Right lobe of liver (tissue), 6 donors: ENCODE results near the gene PLN. TPM values are rescaled to one million over a fixed set of nuclear protein-coding genes. Genes with fewer than 3 reads are reported as not detected.
A peak's percentile ranks its signal among the peaks of the same experiment; 100 is the strongest.

Experiments used
- ATAC-seq, 4 donors: fragments of 200-7000 bp; cut with Tn5 transposase; one replicate each; pipeline ENCODE4 v1.9.1; 2020; ENCODE audit warnings: mild to moderate bottlenecking in 4 of 4, moderate library complexity in 4 of 4
- DNase-seq, 3 donors: peaks; one replicate each; pipeline ENCODE4 v3.0.0-alpha.2; 2020
- H3K27ac ChIP-seq, 3 donors: fragments of 200-600 bp; one replicate each; pipeline ENCODE4 v1.8.0; 2022
- H3K27me3 ChIP-seq, 2 donors: fragments of 200-600 bp; one replicate each; pipeline ENCODE4 v1.8.0; 2022
- H3K36me3 ChIP-seq, 4 donors: fragments of 200-600 bp; sonication (generic) in 1 of 4; one replicate each; pipeline versions ENCODE4 v1.5.1 to v1.8.0; 2017 to 2022; ENCODE audit warnings: control low read depth in 1 of 4
- H3K4me1 ChIP-seq, 4 donors: fragments of 200-600 bp; sonication (generic) in 1 of 4; one replicate each; pipeline versions ENCODE4 v1.5.1 to v1.8.0; 2017 to 2022; ENCODE audit warnings: control low read depth in 1 of 4
- H3K4me3 ChIP-seq, 3 donors: fragments of 200-600 bp; one replicate each; pipeline ENCODE4 v1.8.0; 2022
- H3K9me3 ChIP-seq, 4 donors: fragments of 200-600 bp; sonication (generic) in 1 of 4; one replicate each; pipeline versions ENCODE4 v1.5.1 to v1.8.0; 2017 to 2022; ENCODE audit warnings: control low read depth in 1 of 4
- POLR2A ChIP-seq: fragments of 450-650 bp; IDR thresholded peaks from one replicate; pipeline ENCODE4 v1.6.1; 2017; ENCODE audit warnings: antibody characterized with exemption, mild to moderate bottlenecking
- WGBS: methylation state at CpG from one replicate; pipeline ENCODE4 v1.1.6; 2018; ENCODE audit warnings: low coverage, low lambda C conversion rate; ENCODE audit not compliant: insufficient coverage; ENCODE audit errors: missing lambda C conversion rate; 5-methylcytosine and 5-hydroxymethylcytosine counted together
- intact Hi-C, 2 donors: fragments of 100-400 bp; cut with DNase I; formaldehyde crosslinking; loops; one replicate each; pipeline versions ENCODE4 v1.11.2 to v1.14.1; 2022
- total RNA-seq, 6 experiments: library from RNA; depleted of rRNA in 2 of 6; stranded (reverse); fragments of >200 nt in 2 of 6; fragmentation: NEBNext Ultra II Directional in 3 of 6; extraction: Animal tissue kit (Norgen Biotek cat#: 25700) in 3 of 6; gene quantifications; one replicate each; pipeline versions ENCODE4 v1.1.0 to v1.2.4, GENCODE V29; 2016 to 2023
- TF ChIP-seq, protein P1 (sequence below), 4 donors: fragments of 200-600 bp in 3 of 4; fragments of 450-650 bp in 1 of 4; IDR thresholded peaks; one replicate each; pipeline versions ENCODE4 v1.5.1 to v1.8.0; 2016 to 2022; ENCODE audit warnings: antibody characterized with exemption in 4 of 4, mild to moderate bottlenecking in 2 of 4
- donor health status: DM: no; HTN: yes; CAD: no.
- donor health status: DM: no; HTN: no; CAD: no.
- donor health status: DM: no; HTN: no; CAD: no.
- donor health status: DM: no; HTN: yes; CAD: no.
- donor health status: DM: no; HTN: yes; CAD: no.

The PLN gene
- total RNA-seq, 6 experiments from 2014 or later, result 0.12 to 0.25 (median 0.20) TPM; not detected in 2

- intact Hi-C loops, result no loop called here
These were observed 41.7 kb downstream of the PLN start for GRCh38 chr6:118589649-118590365.

DNA sequence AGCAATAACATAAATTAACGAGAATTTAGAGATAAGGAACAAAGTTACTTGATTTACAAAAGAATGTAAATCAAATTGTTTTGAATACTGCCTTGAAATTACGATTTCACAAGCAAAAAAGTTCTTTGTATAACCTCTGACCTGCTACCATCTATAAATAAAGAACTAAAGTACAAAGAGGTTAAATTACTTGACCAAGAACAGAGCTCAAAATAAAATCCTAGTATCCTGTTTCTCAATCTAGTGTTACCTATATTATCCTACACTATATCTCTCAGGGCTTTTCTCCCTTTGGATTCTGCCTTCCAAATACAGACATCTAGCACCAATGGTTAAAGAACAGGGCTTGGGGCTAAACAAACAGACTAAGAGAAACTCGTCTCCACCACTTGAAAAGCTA, 43.8 kb downstream of the PLN start:
- 34% methylated on average over 3 of the region's 3 CpGs for WGBS
- Histone ChIP-seq H3K27ac (no peak overlapping the region), H3K27me3 (no peaks in the 10 kb centered on the region), H3K4me1 (peaks cover 0 to 14% (median 0%) of the 10 kb centered on the region in 4 donors), H3K4me3 (no peak overlapping the region), H3K36me3 (no peaks in the 10 kb centered on the region), H3K9me3 (no peaks in the 10 kb centered on the region)
- TF ChIP-seq POLR2A, result no peak
- TF ChIP-seq, protein P1, sequence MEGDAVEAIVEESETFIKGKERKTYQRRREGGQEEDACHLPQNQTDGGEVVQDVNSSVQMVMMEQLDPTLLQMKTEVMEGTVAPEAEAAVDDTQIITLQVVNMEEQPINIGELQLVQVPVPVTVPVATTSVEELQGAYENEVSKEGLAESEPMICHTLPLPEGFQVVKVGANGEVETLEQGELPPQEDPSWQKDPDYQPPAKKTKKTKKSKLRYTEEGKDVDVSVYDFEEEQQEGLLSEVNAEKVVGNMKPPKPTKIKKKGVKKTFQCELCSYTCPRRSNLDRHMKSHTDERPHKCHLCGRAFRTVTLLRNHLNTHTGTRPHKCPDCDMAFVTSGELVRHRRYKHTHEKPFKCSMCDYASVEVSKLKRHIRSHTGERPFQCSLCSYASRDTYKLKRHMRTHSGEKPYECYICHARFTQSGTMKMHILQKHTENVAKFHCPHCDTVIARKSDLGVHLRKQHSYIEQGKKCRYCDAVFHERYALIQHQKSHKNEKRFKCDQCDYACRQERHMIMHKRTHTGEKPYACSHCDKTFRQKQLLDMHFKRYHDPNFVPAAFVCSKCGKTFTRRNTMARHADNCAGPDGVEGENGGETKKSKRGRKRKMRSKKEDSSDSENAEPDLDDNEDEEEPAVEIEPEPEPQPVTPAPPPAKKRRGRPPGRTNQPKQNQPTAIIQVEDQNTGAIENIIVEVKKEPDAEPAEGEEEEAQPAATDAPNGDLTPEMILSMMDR (IDR thresholded peaks at IDR 0.05), result no peak
- DNase-seq (no peak), ATAC-seq (peak in 2 of 4 donors; percentile 38 to 67)
- intact Hi-C loops, result no loop called here

More at GRCh38 chr6:118589649-118590365, 41.7 kb downstream of the PLN start:
- 65% methylated on average over 6 of the region's 6 CpGs for WGBS
- H3K4me1 ChIP-seq, result peaks cover 0 to 14% (median 0%) of the 10 kb centered on the region in 4 donors
- H3K4me3 ChIP-seq, result no peak overlapping the region
- DNase-seq (no peak), ATAC-seq (no peak)
- TF ChIP-seq, protein P1 (IDR thresholded peaks at IDR 0.05), result no peak
- no peak for TF ChIP-seq POLR2A
- no peaks in the 10 kb centered on the region for H3K27me3 ChIP-seq
- no peak overlapping the region for H3K27ac ChIP-seq
- H3K9me3 ChIP-seq, result no peaks in the 10 kb centered on the region
- H3K36me3 ChIP-seq, result no peaks in the 10 kb centered on the region

DNA sequence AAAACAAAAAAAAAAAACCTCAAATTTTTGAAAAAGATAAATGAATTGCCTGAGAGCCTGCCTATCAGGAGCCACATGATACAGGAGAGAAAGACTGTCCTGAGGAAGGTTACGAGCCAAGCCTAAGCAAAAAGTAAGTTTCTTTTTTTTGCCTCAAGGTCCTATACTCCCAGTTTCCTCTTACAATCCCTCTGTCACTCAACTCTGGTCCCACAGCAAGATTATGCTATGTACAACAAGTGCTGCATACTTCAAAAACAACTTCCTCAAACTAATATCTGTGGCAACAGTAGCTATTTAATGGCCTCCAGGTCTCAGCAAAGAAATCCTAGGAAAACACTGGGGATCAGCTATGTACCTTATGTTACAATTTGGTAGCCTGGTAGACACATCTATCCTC, 46.8 kb downstream of the PLN start:
- Histone ChIP-seq H3K9me3 (no peaks in the 10 kb centered on the region), H3K27ac (no peak overlapping the region), H3K4me1 (peaks cover 0 to 14% (median 0%) of the 10 kb centered on the region in 4 donors), H3K4me3 (no peak overlapping the region), H3K27me3 (no peaks in the 10 kb centered on the region), H3K36me3 (no peaks in the 10 kb centered on the region)
- TF ChIP-seq, protein P1 (IDR thresholded peaks at IDR 0.05), result no peak
- no peak for TF ChIP-seq POLR2A
- intact Hi-C loops, result no loop called here
- DNase-seq (no peak), ATAC-seq (no peak)
- WGBS, result 62% methylated on average over 1 of the region's 1 CpG

- intact Hi-C loops, result no loop called here
- no peak for TF ChIP-seq POLR2A
- TF ChIP-seq, protein P1 (IDR thresholded peaks at IDR 0.05), result no peak
These were observed 48.8 kb downstream of the PLN start for GRCh38 chr6:118596774-118597320.

More at GRCh38 chr6:118596774-118597320, 48.8 kb downstream of the PLN start:
- WGBS, result 98% methylated on average over 5 of the region's 5 CpGs
- no peak for ATAC-seq
- H3K36me3 ChIP-seq, result no peaks in the 10 kb centered on the region
- H3K9me3 ChIP-seq, result no peaks in the 10 kb centered on the region
- no peaks in the 10 kb centered on the region for H3K27me3 ChIP-seq
- peaks cover 0 to 9% (median 0%) of the 10 kb centered on the region in 4 donors for H3K4me1 ChIP-seq
- H3K4me3 ChIP-seq, result no peak overlapping the region
- H3K27ac ChIP-seq, result no peak overlapping the region
- no peak for DNase-seq
